Inferior parietal cortex (tissue), 1 donor: Measurements from ENCODE around the gene TBC1D4.
"Not testable (repeated sequence)": the region's sequence is repeated elsewhere in the genome, so short reads cannot be mapped to it uniquely, and the experiment has no call there.

Experiments
- DNase-seq: peaks from one replicate; pipeline ENCODE4 v3.0.0-alpha.2; 2016; ENCODE audit errors: extremely low spot score

The TBC1D4 gene

GRCh38 chr13:75285310-75285709 is 196.7 kb downstream of the TBC1D4 start:
- DNase-seq: no peak

DNA sequence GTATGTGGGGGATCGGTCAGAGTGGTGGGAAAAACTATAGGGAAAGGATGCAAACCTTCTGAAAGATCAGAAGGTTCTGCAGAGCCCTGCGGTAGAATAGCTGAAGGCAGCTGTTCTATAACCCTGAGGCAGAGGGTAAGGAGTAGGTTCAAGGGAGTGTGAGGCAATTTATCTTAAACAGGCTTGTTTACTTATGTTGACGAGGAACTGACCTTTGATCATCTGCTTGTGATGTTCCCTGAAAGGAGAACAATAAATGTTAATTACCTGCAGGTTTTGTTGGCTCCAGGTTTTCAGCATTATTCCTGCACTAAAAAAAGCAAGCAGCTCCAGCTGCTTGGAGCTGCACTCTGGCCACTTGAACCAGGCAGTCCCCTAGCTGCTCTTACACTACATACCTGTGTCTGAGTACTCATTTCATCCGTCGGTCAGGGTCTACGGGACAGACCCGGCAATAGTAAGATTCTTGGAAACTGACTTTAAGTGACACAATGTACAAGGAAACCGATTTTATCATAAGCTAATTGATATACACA is 202.1 kb downstream of the TBC1D4 start:
- no peak for DNase-seq

- DNase-seq: not testable (repeated sequence)
Measured at GRCh38 chr13:75273695-75274094, 208.3 kb downstream of the TBC1D4 start.

- no peak for DNase-seq
Measured at GRCh38 chr13:75271846-75272245, 210.1 kb downstream of the TBC1D4 start.

- not testable (repeated sequence) for DNase-seq
Measured at GRCh38 chr13:75268481-75268880, 213.5 kb downstream of the TBC1D4 start.

DNA sequence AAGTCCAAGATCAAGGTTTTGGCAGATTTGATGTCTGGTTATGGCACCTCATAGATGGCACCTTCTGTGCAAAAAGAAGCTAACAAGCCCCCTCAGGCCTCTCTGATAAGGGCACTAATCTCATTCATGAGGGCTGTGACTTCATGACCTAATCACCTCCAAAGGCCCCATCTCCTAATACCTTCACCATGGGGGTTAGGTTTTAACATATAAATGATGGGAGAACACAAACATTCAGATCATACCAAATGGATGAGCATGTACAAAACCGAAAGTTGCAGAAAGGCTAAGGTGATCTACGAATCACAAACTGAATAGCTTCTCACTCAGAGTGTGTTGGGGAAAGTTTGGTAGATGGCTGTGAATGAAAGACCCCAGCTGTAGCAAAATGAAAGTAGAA is 217.4 kb downstream of the TBC1D4 start:
- no peak for DNase-seq

GRCh38 chr13:75263741-75264407 is 218.1 kb downstream of the TBC1D4 start:
- no peak for DNase-seq

GRCh38 chr13:75258159-75258782 is 223.7 kb downstream of the TBC1D4 start:
- DNase-seq: peak; percentile 61

- DNase-seq: no peak
Measured at GRCh38 chr13:75256922-75257321, 225.0 kb downstream of the TBC1D4 start.

- DNase-seq: no peak
Measured at GRCh38 chr13:75255653-75256052, 226.3 kb downstream of the TBC1D4 start.

GRCh38 chr13:75255147-75255546 is 226.8 kb downstream of the TBC1D4 start:
- no peak for DNase-seq

DNA sequence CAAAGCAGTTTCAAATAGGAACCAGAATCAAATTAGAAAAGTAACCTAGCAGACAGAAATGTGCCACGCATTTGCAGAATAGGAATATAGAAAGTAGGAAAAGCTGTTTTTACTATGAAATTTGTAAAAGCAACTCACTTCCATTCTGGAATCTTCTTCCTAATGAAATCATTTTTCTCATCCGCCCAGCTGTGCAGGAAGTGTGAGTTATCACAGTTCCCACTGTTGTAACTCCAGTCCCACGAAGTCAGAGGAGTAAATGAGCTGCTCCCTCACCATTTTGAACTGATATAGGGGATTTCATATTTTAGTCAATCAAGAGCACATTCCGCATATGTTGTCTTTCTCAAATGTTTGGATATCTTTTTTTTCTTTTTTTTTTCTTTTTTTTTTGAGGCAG is 230.8 kb downstream of the TBC1D4 start:
- DNase-seq: no peak

GRCh38 chr13:75250526-75251178 is 231.3 kb downstream of the TBC1D4 start:
- DNase-seq: no peak

DNA sequence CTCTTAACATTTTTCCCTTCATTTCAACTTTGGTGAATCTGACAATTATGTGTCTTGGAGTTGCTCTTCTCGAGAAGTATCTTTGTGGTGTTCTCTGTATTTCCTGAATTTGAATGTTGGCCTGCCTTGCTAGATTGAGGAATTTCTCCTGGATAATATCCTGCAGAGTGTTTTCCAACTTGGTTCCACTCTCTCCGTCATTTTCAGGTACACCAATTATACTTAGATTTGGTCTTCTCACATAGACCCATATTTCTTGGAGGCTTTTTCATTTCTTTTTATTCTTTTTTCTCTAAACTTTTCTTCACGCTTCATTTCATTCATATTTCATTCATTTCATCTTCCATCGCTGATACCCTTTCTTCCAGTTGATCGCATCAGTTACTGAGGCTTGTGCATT is 236.4 kb downstream of the TBC1D4 start:
- not testable (repeated sequence) for DNase-seq

GRCh38 chr13:75240240-75240639 is 241.7 kb downstream of the TBC1D4 start:
- not testable (repeated sequence) for DNase-seq

DNA sequence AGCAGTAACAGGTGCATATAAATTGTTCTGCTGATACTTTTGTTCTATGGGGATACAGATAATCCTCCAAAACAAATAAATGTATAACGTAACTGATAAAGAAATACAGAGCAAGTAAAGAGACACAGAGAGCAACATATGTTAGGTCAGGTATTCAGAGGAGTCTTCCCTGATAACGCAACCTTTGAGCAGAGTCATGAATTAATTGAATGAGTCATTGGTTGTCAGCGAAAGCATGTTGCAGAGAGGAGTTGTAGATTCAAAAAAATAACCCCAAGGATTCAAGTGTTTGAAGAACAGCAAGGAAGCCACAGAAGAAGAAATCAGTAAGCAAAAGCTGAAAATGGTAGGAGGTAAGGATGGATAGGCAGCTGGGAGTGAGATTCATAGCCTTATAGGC is 245.2 kb downstream of the TBC1D4 start:
- DNase-seq: no peak
